Glomerular endothelial cell (primary cell): ENCODE data around the gene LBH. TPM values are rescaled to one million over a fixed set of nuclear protein-coding genes. Genes with fewer than 3 reads are reported as not detected.

Experiments
- DNase-seq: peaks from one replicate; pipeline ENCODE4 v3.0.0-alpha.2; 2011; ENCODE audit warnings: low read depth, low spot score; ENCODE audit errors: extremely low read depth
- total RNA-seq: library from RNA; depleted of rRNA; stranded (reverse); fragments of >200 nt; gene quantifications from 2 replicates; pipeline ENCODE4 v1.2.3, GENCODE V29; 2015

Gene LBH
- total RNA-seq, 1 donor from 2014 or later = 21.4 TPM

DNA sequence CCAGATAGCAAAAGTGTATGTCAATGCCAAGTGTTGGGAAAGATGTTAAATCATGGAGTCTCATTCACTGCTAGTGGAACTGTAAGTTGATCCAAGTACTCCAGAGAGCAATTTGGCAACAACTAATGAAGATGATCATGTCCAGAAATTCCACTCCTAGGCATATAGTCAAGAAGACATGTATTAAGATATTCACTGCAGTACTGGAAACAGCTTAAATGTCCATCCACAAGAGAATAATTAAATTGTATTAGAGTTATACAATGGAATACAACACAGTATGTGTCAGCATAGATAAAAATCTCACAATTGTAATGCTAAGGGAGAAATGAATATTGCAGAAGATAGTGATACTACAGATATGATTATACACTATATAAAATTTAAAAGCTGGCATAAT, 15.2 kb upstream of the LBH start:
- no peak for DNase-seq

DNA sequence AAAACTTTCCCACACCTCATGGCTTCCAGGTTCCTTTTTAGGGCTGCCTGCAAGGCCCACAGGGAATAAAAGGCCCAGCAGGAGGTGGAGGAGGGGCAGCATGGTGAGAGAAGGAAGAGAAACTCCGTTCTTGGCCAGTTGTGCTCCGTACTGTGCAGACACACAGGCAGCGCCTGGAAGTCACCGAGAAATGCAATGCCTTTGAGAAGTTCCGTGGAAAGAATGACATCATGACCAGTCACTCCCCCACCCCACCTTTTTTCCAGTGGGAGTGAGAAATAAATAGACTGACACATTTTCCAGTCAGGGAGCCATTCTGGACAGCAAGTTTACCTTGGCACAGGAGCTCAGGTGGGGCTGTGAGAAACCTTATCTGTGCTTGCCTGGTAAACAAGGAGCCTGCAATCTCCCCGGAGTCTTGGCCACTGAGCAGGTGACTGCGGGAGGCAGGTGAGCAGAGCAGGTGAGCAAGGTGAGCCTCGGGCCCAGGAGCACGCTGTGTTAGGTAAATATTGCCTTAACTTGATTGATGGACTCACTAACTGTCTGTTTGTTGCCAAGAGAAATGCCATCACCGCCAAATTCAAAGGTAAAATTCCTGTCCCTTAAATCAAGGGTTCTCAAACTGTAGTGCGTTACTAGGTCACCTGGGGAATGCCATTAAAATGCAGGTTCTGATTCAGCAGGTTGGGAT, 13.5 kb upstream of the LBH start:
- no peak for DNase-seq

DNA sequence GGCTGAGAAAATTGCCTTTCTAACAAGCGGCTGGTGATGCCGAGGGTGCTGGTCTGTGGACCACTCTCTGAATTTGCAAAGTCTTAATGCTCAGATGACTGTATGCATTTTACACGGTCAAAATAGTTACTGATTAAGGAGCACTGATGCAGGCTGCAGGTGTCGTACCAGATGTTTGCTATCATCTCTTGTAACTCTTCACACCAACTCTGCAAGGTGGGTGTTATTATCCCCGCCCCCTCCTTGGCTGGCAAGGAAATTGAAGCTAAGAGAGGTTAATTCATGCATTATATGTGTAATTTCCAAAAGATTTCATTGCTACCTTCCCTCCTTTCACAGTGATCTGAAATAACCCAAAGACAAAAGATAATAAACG, 13.0 kb upstream of the LBH start:
- DNase-seq = no peak

DNA sequence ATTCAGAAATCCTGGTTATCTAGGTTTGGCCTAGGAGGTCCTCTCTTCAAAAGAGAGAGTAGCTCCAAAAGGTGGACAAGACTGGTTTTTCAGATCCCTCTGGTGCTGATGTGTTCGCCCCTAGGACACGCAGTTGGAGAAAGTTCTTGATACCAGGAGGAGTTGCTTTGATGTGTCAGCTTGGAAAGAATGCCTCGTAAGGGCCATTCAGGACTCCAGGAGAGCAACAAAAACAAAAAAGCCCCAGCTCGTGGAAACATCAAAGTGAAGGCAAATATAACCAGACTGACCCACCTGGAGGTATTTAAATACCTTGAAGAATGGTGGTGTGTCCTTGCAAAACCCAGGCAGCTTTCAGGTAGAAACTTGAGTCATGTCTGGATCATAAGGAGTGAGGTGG, 12.5 kb upstream of the LBH start:
- no peak for DNase-seq

DNA sequence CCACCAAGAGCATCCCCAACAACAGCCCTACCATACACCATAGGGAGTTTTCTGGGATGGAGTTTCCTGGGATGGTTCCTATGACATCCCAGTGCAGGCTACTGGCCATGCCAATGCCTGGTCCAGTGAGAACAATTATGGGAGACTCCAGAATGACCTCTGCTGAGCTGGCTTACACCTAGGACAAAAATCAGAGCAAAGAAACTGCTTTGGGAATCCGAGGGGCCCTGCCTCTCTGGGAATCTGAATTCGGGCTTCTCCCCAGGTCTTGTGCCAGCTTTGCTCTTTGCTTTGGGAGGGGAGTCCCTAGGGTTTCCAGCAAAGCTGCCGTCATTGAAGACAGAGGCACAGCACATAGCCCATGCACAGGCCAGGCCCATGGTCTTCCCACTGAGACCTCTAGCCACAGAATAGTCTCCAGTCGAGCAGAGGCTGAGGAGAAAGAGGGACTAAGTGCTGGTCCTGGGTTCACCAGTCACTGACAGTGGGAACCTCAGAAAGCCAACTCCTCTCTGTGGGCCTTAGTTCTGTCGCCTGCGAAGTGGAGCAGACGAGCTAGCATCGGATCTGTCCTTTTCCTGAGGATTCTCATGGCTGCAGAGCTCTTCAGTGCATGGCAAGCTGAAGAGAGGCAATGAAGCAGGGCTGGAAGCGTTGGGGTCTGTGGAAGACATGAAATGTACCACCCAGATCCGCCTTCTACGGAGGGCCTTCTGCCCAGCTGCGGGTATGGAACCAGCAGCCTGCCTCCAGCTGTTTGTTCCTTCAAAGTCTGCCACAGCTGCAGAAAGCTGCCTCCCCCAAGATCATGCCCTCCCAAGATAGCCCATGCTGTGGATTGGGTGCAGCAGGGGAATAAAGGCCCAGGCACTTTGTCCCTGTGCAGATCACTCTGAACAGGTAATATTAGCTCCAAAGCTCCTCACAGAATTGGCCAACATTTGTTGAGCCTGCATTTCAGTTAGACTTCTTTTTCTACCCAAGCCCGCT, 11.2 kb upstream of the LBH start:
- DNase-seq = no peak

DNA sequence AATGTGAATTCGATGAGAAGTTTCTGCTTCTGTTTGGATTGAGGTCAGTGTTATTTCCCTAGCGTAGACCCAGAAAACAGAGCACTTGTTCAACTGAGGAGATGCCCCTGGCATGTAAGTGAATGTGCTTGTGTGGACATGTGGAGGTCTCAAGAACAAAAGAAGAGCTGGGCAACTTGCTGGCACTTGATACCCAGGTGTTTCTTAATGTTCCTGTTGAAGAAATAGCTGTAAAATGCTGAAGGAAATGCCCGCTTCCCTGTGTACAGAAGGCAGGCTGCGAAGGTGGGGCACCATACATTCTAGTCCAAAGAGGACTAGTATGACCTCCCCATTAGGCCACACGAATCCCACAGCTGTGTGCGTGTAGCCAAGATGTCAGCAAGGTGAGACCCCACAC, 9.8 kb upstream of the LBH start:
- DNase-seq = no peak

DNA sequence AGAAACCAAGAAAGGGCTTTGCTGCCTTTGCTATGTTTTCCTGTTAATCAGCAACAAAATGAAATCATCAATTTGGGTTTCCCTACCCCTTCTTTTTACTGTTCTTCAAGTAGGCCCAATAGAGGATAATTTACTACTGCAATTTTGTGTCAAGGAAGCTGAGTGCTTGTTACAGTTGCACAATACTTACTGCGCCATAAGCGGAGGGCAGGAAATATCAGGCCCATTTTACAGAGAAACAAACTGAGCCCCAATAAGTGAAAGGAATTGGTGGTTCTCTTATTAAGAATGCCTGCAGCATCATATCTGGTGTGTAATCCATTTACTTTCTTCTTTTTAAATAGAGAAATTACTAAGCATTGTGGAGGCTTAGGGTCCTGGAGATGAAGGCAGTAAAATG, 9.3 kb upstream of the LBH start:
- no peak for DNase-seq

DNA sequence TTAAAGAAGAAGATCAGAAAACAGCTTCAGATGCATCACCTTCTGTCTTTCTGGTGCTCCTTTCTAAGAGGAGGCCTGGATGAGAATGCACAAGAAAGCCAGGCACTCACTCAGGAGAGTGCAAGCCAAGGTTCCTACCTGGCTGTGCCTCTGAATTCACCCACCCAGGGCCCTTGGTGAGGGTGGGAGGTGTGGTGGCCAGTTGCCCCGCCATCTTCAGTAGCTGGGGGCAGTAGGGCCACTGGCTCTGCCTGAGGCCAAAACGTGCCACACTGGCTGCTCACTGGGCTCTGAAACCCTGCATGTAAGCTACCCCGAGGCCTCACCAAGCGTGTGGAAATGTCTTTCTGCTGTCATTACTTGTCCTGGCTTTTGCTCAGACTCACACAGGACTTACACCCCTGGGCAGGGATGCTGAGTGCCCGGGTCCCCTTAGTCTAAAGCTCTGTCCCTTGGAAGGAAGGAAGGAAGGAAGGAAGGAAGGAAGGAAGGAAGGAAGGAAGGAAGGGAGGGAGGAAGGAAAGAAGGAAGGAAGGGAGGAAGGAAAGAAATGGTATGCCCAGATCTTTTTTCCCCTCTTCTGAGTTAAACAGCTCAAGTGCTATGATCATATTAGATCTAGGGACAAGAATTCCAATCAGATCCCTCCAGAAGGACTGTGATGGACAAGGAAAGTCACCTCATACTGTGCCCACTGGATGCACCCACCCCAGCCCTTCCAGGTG, 8.5 kb upstream of the LBH start:
- no peak for DNase-seq

DNA sequence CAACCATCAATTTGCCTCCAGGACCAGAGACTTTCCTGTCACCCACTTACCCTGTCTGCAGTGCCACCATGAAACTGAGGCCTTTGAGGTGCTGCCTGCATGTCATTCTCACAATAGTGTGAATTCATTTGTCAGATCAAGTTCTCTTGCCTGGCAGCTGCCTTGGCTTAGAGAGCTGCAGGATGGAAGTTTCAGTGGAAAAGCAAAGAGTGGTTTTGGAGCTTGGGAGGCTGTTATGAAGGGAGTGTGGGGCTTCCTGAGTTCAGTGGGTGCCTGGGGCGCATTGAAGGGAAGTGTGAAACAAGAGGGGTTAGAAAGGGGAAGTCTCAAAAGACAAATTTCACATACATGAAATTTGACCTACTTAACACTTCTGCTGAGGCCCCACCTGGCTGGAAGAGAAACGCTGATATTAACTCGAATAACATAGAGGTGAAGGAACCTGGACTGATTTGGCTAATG, 7.9 kb upstream of the LBH start:
- no peak for DNase-seq

DNA sequence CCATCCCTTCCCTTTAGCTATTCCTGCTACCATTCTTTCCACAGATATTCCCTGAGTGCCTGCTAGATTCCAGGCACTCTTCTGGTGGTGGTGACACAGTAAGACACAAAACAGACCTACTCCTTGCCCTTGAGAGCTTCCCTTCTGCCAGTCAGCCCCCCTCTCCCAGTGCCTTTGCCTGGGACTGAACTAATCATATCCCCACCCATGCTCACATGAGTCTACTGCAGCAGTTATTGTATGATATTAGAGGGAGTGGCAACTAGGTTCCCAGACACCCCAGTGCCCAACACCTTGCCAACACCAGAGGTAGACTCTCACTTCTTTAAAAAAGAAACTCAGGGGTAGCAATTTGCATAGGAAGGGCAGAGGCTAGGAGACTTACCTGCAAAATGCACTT, 7.2 kb upstream of the LBH start:
- DNase-seq = no peak

DNA sequence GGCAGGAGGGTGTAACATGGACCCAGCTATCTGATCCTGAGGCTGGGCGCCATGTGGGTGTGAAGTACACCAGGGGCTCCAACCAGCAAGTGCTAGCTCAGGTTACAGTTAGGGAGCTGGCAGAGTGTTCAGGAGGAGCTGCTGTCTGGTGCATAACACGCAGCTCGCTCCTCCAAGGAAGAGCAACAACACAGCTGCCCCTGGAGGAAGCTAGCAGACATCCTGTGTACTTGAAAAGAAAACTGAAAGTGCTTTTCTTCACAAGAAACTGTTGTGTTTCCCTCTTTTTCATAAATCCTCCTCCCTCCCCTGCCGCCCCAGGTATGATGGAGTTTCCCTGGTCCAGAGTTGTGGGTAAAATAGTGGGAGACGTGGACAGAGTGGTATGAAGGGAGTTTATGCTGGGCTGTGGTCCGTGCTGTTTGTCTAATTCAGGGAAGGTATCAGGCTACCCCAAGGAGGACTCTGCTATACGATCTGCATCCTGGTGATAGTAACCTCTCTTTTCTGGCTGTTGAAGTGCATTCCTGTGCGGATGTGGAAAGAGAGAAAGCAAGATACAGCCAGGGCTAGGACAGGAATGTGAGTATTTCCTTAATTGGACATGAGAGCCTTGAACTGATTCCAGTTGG, 6.1 kb upstream of the LBH start:
- no peak for DNase-seq

DNA sequence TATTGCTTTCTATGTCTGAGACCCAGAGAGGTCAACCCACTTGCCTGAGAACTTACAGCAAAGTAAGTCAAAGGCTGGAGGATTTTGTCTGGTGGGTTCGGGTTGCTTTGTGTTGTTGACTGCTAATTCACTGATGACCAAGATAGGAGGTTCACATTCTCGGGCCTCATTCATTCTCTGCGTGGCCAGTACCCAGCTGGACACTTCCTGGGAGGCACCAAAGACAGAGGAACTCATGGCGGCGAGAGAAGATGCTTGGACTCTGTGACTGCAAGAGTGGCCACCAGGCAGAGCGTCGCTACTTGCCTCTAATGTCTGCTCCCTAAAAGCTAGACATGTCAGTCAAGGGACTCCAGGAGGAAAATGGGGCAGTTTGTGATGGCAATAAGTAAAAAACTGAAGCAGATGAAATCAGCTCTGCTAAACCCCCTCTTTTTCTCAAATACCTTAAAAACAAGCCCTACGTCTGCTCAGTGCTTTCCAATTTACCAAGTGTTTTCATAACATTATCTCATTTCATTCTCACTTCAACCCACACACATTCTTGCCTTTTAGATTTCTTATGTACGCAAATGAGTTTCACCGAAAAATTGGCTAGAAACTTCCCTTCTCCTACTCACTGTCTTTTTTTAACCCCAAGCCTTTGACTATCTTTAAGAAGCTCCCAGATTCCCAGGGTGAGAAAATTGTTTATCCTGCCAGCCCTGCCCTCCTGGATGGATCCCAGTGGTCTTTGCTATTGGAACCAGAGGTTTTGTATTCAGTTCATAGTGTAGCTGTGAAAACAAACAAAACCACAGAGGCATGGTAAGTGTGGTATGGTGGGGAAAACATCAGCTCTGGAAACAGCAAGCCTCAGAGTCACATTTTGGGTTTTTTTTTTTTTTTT, 4.9 kb upstream of the LBH start:
- DNase-seq = no peak

DNA sequence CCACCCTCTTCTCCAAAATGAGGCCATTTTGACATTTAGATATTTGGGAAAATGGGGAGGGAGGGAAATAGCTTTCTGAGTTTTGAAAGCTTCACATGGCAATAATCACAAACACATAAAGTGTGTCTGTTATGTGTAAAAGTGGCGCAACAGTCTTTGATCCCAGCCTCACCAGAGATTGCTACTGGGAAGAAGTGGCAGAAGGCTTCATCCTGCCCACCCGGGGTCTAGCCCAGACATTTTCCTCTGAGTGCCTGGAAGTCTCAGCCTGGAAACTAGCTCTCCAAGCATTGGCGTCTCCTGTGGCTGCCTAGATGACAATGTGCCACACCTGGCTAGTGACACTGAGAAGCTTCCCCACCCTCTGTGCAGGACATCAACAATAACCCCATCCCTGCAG, 1.7 kb upstream of the LBH start:
- no peak for DNase-seq

DNA sequence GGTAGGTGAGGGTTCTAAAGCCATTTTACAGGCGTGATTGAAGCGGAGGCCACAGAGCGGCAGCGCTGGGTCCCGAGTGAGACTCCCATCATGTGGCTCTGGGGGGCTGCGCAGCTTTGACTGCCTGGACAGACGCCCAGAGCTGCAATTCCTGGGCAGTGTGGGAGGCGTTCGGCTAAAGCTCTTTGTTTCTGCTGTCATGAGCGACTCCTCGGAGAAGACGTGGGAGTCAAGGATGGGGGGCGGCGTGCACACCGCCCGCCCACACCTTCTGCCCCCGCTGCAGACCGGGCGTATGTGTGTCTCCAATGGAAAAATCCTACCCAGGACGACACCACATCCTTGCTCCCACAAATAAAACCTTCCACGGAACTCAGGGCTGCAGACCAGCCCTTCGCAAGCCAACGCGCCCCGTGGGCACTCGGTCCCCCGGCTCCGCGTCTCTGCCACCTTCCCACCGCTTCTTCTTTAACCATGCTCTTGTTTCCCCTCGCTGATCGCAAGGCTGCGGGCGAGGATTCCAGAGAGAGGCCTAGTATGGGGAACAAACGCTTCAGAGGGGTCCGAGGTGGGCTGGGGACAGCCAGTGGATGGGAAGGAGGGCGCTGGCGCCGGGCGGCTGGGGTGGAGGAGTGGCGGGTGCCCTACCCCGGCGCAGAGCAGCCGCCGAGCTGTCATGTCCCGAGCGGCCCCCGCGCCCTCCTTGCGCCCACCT, 680 bp upstream of the LBH start:
- DNase-seq = no peak

DNA sequence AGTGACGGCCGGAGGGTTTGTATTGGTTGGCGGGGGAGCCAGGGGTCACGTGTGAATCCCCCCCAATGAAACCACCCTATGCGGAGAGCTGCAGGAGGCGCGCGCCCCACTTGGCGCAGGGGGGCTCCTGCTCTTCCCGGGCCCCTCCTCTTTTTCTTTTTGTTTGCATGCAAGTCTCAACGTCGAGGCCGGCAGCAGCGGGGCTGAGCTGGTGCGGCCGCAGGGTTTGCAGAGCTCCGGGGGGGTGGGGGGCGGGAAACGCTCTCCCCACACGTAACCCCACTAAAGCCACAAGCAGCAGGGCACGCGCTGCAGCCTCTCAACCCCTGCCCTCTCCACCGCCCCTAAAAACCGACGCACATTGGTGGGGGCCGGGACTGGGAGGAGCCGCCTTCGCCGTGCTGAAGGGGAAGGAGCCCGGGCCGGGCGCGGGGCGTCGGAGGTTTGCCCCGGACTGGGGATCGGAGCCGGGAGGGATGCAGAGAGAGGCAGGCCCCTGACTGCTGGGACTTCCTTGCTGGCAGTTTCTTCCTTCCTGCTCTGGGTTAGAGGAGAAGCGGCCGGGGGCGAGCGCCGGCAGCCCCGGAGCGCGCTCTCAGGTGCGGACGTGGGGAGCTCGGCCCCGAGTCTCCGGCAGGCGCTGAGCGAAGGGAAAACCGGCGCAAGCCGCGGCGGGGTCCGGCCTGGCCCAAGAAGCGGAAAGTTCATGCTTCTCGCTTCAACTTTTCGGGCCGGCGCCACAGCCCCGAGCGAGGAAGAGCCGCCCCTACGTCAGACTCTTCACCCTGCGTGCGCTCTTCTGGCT, 864 bp downstream of the LBH start:
- no peak for DNase-seq

DNA sequence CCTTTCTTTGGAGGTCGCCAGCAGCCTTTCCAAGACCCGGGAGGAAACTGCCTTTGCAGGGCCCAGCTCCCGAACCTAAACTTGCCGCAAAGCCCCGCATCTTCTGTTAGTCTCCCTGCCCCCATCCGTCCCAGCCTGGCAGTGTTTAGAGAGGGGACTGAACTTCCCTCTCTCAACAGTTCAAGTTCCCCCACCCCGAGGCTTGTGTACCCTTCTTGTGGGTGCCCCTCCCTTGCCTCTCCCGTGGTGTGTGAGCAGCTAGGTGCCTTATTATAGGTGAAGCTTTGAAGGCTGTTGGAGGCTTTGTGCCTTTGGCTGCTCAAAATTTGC, 1.4 kb downstream of the LBH start:
- DNase-seq = no peak

DNA sequence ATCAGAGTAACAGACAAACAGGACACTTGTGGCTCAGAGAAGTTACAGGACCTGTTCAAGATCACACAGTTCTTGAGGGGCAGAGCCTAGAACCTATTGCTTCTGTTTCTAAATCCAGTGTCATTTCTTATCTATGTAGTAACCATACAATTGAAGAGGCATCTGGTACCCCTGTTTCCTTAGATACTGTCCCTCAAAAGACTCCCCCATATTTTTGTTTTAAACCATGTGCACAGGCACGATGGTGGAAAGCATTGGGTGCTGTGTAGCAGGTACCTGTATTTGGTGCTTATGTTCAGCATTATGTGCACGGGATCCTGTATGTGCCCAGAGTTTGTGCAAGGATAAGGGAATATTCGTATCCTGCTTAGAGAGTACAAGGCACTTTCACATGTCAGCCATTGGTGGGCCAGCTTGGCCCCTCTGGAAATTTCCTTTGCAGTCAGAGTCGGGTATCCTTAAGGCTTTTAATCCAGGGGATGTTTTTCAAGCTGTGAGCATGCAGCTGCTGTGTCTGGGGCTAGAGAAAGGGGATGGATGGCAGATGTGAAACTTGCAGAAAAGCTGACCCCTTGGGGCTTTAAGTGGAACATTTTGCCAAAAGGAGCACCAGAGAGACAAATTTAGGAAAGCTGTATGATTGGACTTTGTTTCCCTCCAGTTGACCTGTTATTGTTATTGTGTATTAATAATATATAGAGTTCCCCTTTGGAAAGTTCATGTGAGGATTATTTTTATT, 2.1 kb downstream of the LBH start:
- no peak for DNase-seq
